GM19395 (cell line): ENCODE measurements around the gene POMGNT2.
"Not testable (repeated sequence)": the region's sequence is repeated elsewhere in the genome, so short reads cannot be mapped to it uniquely, and the experiment has no call there.

Source experiments
- ATAC-seq: cut with Tn5 transposase; IDR thresholded peaks from one replicate; pipeline ENCODE4 v1.9.1; 2021; ENCODE audit warnings: mild to moderate bottlenecking, moderate library complexity; ENCODE audit not compliant: unreplicated experiment

The POMGNT2 gene

DNA sequence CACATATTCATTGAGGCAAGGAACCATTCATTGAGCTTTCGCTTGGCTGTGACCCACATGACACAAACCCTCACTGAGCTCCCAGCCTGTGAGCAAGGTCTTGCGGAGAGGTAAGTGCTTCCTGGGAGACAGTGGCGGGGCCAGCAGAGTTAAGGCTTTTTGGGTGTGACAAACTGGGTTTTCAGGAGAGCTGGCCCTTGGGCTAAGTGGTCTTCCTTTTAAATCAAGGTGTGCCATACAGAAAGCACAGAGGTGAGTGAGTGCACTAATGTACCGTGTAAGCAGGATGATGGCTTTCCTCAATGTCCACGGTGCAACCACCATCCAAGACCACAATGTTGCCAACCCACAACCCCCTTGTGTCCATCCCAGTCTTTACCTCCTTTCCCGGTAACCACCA lies 28.6 kb downstream of the POMGNT2 start:
- no peak for ATAC-seq

DNA sequence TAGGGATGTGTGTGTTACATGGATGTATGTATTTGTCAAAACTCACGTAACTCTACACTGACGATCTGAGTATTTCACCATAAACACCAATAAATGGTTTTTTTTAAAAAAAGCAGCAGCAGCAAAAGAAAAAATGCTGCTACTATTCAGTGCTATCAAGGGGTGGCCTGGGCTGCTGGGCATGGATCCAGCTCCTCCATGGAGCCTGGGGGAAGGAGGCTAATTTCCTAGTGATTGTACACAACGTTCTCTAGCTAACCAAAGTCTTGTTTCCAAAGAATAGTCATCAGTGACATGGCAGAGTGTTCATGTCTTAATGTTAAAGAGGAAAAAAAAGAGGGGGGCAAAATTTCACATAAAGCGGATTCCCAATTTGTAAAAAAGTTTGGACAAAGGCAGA lies 29.0 kb downstream of the POMGNT2 start:
- ATAC-seq = no peak

GRCh38 chr3:43075904-43076661 lies 29.8 kb downstream of the POMGNT2 start:
- no peak for ATAC-seq

- ATAC-seq = no peak
Observed at GRCh38 chr3:43074901-43075689, 30.8 kb downstream of the POMGNT2 start.

GRCh38 chr3:43074482-43074881 lies 31.4 kb downstream of the POMGNT2 start:
- ATAC-seq = no peak

DNA sequence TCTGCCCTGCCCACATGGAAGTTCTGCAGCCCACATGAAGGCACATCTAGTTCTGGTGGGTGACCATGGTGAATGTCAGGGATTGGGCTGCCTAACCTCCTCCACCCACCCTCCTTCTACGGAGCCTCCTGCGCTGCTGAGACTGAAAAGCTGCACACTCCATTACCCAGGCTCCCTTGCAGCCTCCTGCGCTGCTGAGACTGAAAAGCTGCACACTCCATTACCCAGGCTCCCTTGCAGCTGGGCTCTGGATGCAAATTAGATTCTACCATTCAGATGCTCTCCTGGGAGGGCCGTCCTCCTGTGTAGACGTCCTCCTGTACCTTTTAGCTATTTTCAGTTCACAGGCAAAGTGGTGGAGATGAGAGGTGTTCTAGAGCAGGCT lies 32.1 kb downstream of the POMGNT2 start:
- ATAC-seq = no peak

DNA sequence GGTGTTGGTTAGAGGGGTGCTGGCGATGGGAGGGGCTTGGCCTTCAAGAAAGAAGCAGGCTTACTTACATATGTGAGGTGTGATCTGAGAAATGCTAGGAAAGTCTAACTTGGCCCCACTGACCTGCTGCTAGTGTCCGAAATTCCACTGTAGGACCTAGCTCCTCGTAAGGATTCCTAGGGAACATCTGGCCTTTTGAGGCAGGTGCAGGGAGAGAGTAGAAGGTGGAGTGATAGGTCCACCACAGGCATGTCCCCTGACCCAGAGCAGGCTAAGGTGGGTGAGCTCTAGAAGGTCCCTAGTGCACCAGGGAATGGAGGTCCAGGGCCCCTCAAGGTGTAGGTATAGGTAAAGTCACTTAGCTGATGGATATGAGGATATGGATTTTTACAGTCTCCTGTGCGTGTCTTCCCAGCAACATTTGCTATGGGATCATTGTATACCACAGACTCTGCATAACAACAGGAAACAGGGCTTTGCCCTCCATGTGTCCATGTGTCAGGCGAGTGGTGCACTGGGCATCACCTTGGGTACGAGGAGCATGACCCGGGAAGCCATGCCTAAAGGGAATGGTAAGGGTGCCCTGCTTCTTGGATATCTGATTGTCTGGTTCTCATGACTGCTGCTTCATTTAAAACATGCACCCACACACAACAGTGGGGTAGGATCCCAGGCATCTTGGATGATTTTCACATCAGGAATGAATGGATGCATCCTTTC lies 32.6 kb downstream of the POMGNT2 start:
- no peak for ATAC-seq

DNA sequence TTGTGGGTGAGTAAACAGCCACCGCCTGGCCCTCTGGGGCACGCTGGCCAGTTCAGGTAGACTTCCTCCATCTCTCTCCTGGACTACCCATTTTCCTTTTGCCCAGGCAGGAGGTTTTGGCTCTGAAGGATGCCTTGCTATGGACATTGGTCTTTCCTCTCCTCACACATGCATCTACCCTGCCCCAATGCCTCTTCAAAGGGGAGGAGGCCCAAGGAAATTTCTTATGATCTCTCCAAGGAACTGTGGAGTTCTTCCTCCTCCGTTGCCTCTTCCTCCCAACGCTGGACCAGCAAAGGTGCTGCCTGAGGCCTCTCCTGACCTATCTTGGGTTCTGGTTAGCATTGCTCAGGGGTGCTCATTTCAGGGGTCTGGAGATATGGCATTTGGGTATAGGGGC lies 33.5 kb downstream of the POMGNT2 start:
- ATAC-seq = no peak

DNA sequence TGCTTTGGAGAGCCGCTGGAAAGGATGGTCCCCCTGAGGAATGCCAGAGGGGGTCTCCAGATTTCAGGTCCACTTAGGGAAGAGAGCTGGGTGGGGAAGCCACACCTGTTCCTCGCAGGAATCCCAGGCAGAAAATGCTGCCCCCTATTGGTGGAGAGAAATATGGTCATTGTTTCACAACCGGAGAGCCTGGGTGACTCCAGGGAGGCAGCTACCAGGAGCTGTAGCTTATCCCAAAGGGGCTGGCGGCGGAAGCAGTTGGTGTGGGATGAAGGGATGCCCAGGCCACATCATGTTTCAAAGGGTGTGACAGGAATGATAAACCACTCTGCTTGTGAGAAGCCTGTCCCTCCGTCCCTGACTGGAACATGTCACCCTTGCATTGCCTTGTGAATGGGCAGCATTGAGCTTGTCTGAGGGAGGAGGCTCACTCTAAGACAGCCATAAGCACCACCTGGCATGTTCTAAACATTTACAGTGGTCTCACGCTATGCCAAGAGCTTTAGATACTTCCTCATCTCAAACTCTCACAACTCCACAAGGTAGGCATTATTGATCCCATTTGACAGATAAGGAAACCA lies 34.5 kb downstream of the POMGNT2 start:
- ATAC-seq = no peak

DNA sequence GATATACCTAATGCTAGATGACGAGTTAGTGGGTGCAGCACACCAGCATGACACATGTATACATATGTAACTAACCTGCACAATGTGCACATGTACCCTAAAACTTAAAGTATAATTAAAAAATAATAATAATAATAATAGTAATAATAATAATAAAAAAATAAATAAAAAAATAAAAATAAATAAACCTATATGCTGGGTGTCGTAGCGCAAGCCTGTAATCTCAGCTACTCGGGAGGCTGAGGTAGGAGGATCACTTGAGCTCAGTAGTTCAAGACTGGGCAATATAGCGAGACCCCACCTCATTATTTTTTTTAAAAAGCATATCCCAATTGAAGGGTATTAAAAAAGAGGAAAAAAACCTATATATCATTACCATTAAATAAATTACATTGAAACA lies 35.2 kb downstream of the POMGNT2 start:
- ATAC-seq = not testable (repeated sequence)

GRCh38 chr3:43063114-43063513 lies 42.8 kb downstream of the POMGNT2 start:
- ATAC-seq = no peak

- no peak for ATAC-seq
Observed at GRCh38 chr3:43062564-43063040, 43.3 kb downstream of the POMGNT2 start.

DNA sequence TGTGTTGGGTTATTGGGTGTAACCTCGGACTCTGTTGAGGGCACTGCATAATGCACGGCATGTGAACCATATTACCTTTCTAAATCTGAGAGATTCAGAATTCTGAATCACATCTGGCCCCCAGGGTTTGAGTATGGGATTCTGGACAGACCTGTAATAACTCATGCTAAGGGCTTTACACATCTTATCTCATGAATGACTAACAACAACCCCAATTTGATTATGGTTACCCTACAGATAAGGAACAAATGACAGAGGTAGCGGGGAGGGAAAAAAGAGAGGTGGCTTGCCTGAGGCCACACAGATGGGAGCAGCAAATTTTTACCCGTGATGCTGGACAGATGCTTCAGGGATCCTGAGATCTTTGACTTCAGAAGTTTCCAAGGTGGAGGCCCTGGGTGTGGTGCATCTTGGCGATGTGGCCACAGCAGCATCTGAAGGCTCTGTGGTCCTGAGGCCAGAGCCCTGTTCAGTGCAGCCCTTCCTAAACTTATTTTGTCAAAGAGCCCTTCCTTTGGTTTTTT lies 43.8 kb downstream of the POMGNT2 start:
- no peak for ATAC-seq

- ATAC-seq = no peak
Observed at GRCh38 chr3:43061101-43061895, 44.6 kb downstream of the POMGNT2 start.

GRCh38 chr3:43059456-43059855 lies 46.4 kb downstream of the POMGNT2 start:
- ATAC-seq = no peak

GRCh38 chr3:43055806-43056770 lies 49.8 kb downstream of the POMGNT2 start:
- ATAC-seq = no peak

DNA sequence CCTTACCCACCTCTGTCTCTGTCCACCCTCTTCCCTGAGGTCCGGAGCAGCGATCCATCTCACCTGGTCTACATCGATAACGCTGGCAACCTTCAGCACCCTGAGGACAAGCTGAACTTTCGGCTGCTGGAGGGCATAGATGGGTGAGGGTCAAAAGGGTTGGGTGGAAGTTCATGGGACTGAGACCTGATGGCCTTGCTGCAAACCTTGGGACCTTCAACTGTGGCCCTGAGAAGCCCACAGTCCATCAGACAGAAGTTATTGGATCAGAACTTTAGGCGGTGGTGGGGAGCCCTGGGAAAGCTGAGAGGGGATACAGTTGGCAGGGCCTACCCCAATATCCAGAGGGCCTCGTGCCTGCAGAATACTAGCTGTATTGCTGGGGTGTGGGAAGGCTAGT lies 50.5 kb downstream of the POMGNT2 start:
- no peak for ATAC-seq

GRCh38 chr3:43054754-43055153 lies 51.1 kb downstream of the POMGNT2 start:
- no peak for ATAC-seq

DNA sequence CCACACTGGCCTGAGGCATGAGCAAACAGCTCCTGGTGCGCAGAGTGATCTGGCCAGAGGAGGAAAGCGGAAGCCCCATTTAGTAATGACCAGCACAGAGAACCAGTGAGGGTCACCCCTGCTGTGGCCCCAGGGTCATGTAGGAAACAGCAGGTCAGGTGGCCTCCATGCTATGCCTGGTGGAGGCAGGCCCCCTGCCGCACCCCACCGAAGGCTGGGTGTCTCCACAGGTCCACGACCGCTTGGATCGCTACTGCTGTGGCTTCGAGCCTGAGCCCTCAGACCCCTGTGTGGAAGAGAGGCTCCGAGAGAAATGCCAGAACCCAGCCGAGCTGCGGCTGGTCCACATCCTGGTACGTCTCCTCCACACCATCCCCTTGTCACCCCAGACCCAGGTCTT lies 52.6 kb downstream of the POMGNT2 start:
- no peak for ATAC-seq
